Measurements from ENCODE around the gene CNIH4. TPM values are rescaled to one million over a fixed set of nuclear protein-coding genes. Genes with fewer than 3 reads are reported as not detected.
"Not testable (repeated sequence)": the region's sequence is repeated elsewhere in the genome, so short reads cannot be mapped to it uniquely, and the experiment has no call there.

The CNIH4 gene
- total RNA-seq, 2 donors from 2014 or later: 36.3 to 53.5 TPM

DNA sequence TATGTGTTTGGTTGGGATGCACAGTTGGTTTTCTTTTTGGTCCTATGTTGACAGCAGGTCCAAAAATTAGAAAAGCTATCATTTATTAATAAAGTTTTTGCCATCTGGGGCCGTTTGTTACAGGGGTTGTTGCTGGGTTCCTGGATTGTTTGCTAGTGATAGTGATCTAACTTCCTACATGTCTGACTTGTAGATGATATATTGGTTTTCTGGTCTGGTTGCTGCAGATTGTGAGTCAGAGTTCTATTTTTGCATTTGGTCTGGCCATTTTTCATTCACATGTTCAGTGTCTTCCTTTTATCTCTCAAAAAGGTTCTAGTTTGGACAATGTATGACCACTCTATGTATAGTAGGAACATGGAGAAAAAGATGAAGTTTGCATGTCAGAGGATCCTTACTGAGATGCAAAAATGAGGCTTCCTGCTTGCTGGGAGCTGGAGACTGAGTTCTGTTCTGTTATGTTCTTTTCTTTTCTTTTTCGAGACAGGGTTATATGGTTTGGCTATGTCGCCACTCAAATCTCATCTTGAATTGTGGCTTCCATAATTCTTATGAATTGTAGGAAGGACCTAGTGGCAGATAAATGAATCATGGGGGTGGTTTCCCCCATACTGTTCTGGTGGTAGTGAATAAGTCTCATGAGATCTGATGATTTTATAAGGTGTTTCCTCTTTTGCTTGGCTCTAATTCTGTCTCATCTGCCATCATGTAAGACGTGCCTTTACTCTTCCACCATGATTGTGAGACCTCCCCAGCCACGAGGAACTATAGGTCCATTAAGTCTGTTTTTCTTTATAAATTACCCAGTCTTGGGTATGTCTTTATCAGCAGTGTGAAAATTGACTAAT, 22.5 kb upstream of the CNIH4 start:
- Mint-ChIP-seq H3K4me3 (peak overlapping the region; percentile 26), H3K36me3 (no peaks in the 10 kb centered on the region), H3K4me1 (ENCODE audit: low read depth in 2 of 2) (peaks cover 22 to 28% of the 10 kb centered on the region in 2 donors), H3K27ac (peak overlapping the region; percentile 49 to 53), H3K9me3 (no peaks in the 10 kb centered on the region), H3K27me3 (peaks cover 0 to 5% of the 10 kb centered on the region in 2 donors)
- no peak for ATAC-seq
- no peak for DNase-seq (ENCODE audit: low spot score)

DNA sequence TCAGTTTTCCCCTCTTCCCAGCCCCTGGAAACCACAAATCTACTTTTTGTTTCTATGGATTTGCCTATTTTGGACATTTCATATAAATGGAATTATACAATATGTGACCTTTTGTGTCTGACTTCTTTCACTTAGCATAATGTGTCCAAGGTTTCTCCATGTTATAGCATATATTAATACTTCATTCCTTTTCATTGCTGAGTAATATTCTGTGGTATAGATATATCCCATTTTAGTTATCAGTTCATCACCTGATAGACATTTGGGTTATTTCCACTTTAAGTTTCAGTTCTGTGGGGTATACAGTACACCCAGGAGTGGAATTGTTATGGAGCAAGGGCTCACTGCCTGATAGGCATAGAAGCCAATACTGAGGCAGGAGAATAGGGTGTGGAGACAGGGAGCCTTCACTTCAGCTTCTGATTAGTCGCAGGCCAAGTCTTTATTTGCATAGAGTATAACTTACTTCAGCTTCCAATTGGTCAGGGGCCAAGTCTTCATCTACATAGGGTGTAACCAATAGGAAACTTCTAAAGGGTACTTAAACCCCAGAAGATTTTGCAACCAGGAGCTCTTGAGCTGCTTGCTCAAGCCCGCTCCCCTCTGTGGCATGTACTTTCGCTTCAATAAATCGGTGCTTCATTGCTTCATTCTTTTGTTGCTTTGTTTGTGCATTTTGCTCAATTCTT, 18.4 kb upstream of the CNIH4 start:
- ATAC-seq (peak in 1 of 2 donors; percentile 36), DNase-seq (ENCODE audit: low spot score) (no peak)
- Mint-ChIP-seq H3K9me3 (peaks cover 5% of the 10 kb centered on the region), H3K27me3 (peaks cover 0 to 13% of the 10 kb centered on the region in 2 donors), H3K4me1 (ENCODE audit: low read depth in 2 of 2) (peaks cover 10 to 17% of the 10 kb centered on the region in 2 donors), H3K27ac (no peak overlapping the region), H3K36me3 (peaks cover 9% of the 10 kb centered on the region), H3K4me3 (no peak overlapping the region)

DNA sequence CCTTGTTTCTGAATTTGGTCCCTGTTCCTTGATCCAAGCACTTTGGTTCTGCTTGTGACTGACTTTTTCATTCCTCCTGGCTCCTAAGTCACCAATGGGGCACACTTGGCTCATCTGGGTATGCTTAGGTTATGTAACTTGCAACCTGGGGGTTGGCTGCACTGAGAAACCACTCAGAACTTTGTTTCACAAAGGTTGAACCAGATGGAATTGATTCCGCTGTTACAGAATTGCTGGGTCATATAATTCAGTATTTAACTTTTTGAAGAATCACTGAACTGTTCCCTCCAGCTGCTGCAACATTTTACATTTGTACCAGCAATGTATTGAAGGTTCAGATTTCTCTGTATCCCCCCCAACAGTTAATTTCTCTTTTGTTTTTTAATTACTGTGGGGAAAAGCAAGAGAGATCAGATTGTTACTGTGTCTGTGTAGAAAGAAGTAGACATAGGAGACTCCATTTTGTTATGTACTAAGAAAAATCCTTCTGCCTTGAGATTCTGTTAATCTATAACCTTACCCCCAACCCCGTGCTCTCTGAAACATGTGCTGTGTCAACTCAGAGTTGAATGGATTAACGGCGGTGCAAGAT, 17.1 kb upstream of the CNIH4 start:
- DNase-seq (ENCODE audit: low spot score) (no peak), ATAC-seq (no peak)
- peaks cover 16% of the 10 kb centered on the region for H3K36me3 Mint-ChIP-seq
- peaks cover 5 to 6% of the 10 kb centered on the region in 2 donors for H3K4me1 Mint-ChIP-seq (ENCODE audit: low read depth in 2 of 2)
- H3K9me3 Mint-ChIP-seq: peaks cover 5% of the 10 kb centered on the region
- no peak overlapping the region for H3K4me3 Mint-ChIP-seq
- peaks cover 0 to 13% of the 10 kb centered on the region in 2 donors for H3K27me3 Mint-ChIP-seq
- H3K27ac Mint-ChIP-seq: no peak overlapping the region

DNA sequence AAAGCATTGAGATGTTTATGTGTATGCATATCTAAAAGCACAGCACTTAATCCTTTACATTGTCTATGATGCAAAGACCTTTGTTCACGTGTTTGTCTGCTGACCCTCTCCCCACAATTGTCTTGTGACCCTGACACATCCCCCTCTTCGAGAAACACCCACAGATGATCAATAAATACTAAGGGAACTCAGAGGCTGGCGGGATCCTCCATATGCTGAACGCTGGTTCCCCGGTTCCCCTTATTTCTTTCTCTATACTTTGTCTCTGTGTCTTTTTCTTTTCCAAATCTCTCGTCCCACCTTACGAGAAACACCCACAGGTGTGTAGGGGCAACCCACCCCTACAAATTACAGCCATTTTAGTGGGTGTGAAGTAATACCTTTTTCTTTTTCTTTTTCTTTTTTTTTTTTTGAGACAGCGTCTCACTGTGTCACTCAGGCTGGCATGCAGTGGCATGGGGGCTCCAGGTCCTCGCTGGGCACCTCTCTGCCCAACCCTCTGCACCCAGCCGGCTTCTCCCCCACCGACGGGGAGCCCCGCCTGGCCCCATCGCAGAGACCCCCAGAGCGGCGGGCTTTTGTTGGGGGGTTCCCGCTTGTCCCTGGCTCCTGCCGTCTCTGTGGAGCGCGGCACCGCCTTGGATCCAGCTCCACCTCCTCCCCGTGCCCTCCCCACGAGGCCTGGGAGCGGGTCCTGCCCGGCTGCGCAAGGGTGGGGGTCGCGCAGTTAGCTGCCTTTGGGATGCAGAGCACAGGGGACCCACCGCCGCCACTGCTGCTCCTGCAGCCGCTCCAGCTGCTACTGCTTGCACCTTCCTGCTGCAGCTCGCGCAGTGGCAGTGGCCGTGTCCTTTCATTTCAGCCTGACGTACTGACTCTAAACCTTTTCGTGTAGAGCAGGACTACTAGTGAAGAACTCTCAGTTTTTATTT, 16.0 kb upstream of the CNIH4 start:
- H3K4me1 Mint-ChIP-seq (ENCODE audit: low read depth in 2 of 2); H3K9me3 Mint-ChIP-seq; DNase-seq (ENCODE audit: low spot score); H3K27ac Mint-ChIP-seq: not testable (repeated sequence)
- peak; percentile 64 to 76 for ATAC-seq
- peaks cover 16% of the 10 kb centered on the region for H3K36me3 Mint-ChIP-seq
- H3K27me3 Mint-ChIP-seq: peaks cover 0 to 13% of the 10 kb centered on the region in 2 donors
- peak overlapping the region; percentile 46 for H3K4me3 Mint-ChIP-seq

DNA sequence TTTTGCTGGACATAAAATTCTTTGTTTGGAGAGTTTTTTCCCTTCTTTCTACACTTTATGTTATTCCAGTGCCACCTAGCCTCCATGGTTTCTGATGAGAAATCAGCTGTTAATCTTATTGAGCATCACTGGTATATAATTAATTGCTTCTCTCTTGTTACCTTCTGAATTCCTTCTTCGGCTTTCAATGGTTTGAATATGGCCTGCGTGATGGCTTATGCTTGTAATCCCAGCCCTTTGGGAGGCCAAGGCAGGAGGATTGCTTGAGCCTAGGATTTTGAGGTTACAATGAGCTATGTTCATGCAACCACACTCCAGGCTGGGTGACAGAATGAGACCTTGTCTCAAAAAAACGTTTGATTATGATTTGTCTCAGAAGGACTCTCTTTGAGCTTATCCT, 13.0 kb upstream of the CNIH4 start:
- Mint-ChIP-seq H3K36me3 (peaks cover 19% of the 10 kb centered on the region), H3K27ac (no peak overlapping the region), H3K27me3 (peaks cover 0 to 14% of the 10 kb centered on the region in 2 donors), H3K4me3 (no peak overlapping the region), H3K9me3 (peaks cover 5% of the 10 kb centered on the region), H3K4me1 (ENCODE audit: low read depth in 2 of 2) (peaks cover 3 to 6% of the 10 kb centered on the region in 2 donors)
- no peak for ATAC-seq
- no peak for DNase-seq (ENCODE audit: low spot score)

DNA sequence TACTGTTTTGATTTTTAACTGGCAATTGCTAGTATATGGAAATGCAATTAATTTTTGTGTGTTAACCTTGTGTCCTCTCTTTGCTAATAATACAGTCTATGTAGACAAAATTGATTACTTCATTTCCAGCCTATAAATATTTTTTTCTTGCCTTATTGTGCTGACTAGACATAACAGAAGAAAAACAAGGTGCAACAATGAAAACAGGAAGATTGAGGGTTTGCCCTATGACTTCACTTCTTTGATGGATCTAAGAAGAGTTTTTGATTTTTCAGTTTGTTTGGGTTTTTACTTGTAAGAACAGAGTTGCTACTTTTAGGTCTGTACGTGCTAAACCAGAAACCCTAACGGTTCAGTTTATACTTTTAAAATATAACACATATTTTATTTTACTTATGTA, 8.5 kb upstream of the CNIH4 start:
- DNase-seq (ENCODE audit: low spot score) (no peak), ATAC-seq (no peak)
- Mint-ChIP-seq H3K27me3 (peaks cover 0 to 4% of the 10 kb centered on the region in 2 donors), H3K4me1 (ENCODE audit: low read depth in 2 of 2) (no peaks in the 10 kb centered on the region), H3K36me3 (peaks cover 12% of the 10 kb centered on the region), H3K4me3 (no peak overlapping the region), H3K9me3 (no peaks in the 10 kb centered on the region), H3K27ac (no peak overlapping the region)

DNA sequence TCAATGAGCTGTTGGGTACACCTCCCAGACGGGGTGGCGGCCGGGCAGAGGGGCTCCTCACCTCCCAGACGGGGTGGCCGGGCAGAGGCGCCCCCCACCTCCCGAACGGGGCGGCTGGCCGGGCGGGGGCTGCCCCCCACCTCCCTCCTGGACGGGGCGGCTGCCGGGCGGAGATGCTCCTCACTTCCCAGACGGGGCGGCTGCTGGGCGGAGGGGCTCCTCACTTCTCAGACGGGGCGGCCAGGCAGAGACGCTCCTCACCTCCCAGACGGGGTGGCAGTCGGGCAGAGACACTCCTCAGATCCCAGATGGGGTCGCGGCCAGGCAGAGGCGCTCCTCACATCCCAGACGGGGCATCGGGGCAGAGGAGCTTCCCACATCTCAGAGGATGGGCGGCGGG, 7.0 kb upstream of the CNIH4 start:
- H3K27ac Mint-ChIP-seq; H3K36me3 Mint-ChIP-seq; H3K4me3 Mint-ChIP-seq; H3K9me3 Mint-ChIP-seq; H3K27me3 Mint-ChIP-seq; DNase-seq (ENCODE audit: low spot score); ATAC-seq; H3K4me1 Mint-ChIP-seq (ENCODE audit: low read depth in 2 of 2): not testable (repeated sequence)

DNA sequence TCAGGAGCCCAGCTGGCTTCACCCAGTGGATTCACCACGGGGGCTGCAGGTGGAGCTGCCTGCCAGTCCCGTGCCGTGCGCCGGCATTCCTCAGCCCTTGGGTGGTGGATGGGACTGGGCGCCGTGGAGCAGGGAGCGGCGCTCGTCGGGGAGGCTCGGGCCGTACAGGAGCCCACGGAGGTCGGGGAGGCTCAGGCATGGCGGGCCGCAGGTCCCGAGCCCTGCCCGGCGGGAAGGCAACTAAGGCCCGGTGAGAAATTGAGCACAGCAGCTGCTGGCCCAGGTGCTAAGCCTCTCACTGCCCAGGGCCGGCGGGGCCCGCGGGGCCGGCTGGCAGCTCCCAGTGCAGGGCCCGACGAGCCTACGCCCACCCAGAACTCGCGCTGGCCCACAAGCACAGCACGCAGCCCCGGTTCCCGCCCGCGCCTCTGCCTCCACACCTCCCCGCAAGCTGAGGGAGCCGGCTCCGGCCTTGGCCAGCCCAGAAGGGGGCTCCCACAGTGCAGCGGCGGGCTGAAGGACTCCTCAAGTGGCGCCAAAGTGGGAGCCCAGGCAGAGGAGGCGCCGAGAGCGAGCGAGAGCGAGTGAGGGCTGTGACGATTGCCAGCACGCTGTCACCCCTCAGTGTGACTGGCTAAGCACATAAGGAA, 4.1 kb upstream of the CNIH4 start:
- DNase-seq (ENCODE audit: low spot score); ATAC-seq: not testable (repeated sequence)
- peaks cover 15 to 19% of the 10 kb centered on the region in 2 donors for H3K4me1 Mint-ChIP-seq (ENCODE audit: low read depth in 2 of 2)

DNA sequence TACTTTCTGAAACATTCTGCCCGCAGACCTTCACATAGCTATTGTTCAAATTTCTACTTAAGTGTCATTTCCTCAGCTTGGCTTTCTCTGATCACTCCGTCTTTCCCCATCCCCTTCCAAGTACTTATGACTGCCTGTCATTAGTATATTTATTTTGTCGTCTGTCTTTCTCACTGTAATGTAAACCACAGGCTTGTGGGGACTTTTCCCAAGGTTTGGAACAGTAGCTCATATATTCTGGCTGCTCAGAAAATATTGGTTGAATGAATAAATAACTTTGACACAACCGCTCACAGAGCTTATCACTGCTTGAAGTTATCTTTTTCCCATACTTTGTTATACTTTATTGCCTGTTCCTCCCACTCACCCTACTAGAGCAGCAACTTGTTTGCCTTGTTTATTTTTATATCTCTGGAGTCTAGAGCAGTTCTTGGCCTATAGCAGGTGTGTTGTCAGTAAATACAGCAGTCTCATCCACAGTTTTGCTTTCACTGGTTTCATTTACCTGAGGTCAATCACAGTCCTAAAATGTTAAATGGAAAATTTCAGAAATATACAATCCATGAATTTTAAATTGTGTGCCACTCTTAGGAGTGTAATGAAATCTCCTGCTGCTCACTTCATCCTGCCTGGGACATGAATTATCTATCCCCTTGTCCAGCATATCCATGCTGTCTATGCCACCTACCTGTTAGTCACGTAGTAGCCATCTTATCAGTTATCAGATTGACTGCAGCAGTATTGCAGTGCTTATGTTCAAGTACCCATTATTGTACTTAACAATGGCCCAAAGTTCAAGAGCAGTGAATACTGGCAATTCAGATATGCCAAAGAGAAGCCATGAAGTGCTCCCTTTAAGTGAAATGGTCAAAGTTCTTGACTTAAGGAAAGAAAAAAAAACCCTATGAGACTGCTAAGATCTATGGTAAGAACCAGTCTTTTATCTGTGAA, 2.4 kb upstream of the CNIH4 start:
- H3K27ac Mint-ChIP-seq: peak overlapping the region; percentile 5 to 40
- no peaks in the 10 kb centered on the region for H3K27me3 Mint-ChIP-seq
- DNase-seq (ENCODE audit: low spot score): no peak

More for the DNA sequence above, 4.1 kb upstream of the CNIH4 start:
- H3K27ac Mint-ChIP-seq, H3K4me3 Mint-ChIP-seq, H3K9me3 Mint-ChIP-seq, H3K27me3 Mint-ChIP-seq, H3K36me3 Mint-ChIP-seq: not testable (repeated sequence)

DNA sequence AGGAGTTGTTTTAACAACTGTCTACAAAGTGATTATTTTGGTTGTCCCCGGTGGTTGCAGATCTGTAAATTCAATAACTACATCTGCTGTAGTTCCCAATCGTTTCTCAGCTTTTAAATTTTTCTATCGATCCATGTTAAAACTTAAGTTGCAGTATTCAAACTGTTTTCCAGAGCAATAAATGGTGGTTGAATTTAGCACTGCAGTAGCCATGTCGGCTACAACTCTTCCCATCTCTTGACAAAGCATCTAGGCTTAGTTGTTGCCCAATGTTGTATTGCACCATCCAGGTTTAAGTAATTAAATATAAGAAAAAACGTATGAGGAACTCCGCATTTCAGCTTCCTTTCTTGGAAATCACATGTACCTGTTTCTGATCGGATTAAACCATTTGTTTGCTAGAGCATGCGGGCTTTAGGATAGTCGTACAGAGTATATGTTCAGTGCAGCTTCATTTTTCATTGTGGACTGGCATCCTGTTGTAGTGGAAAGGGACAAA, 996 bp downstream of the CNIH4 start:
- H3K4me1 Mint-ChIP-seq (ENCODE audit: low read depth in 2 of 2): peaks cover 36 to 45% of the 10 kb centered on the region in 2 donors
- H3K36me3 Mint-ChIP-seq: peaks cover 12% of the 10 kb centered on the region
- DNase-seq (ENCODE audit: low spot score): no peak
- no peak for ATAC-seq
- no peaks in the 10 kb centered on the region for H3K27me3 Mint-ChIP-seq
- H3K9me3 Mint-ChIP-seq: no peaks in the 10 kb centered on the region
- H3K27ac Mint-ChIP-seq: peak overlapping the region; percentile 87 to 96
- peak overlapping the region; percentile 99 for H3K4me3 Mint-ChIP-seq

More for the DNA sequence above, 2.4 kb upstream of the CNIH4 start:
- Mint-ChIP-seq H3K4me1 (ENCODE audit: low read depth in 2 of 2) (peaks cover 31 to 36% of the 10 kb centered on the region in 2 donors), H3K4me3 (peak overlapping the region; percentile 1), H3K36me3 (peaks cover 6% of the 10 kb centered on the region), H3K9me3 (no peaks in the 10 kb centered on the region)
- ATAC-seq: no peak

DNA sequence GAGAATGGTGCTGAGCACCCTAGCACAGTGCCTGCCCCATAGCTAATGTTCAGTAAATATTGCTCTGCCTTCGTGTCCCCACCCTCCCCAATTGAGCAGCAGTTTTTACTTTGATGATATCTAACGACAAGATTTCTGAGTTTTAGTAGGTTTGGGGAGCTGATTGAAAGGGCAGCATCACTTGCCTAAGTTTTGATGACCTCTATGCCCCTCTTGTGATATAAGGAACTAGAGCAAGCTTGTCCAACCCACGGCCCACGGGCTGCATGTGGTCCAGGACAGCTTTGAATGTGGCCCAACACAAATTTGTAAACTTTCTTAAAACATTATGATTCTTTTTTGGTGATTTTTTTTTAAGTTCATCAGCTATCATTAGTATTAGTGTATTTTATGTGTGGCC, 1.6 kb downstream of the CNIH4 start:
- Mint-ChIP-seq H3K4me3 (peak overlapping the region; percentile 99), H3K27me3 (no peaks in the 10 kb centered on the region), H3K27ac (peak overlapping the region; percentile 87 to 96), H3K9me3 (no peaks in the 10 kb centered on the region), H3K4me1 (ENCODE audit: low read depth in 2 of 2) (peaks cover 36 to 50% of the 10 kb centered on the region in 2 donors), H3K36me3 (peaks cover 12% of the 10 kb centered on the region)
- no peak for ATAC-seq
- no peak for DNase-seq (ENCODE audit: low spot score)

DNA sequence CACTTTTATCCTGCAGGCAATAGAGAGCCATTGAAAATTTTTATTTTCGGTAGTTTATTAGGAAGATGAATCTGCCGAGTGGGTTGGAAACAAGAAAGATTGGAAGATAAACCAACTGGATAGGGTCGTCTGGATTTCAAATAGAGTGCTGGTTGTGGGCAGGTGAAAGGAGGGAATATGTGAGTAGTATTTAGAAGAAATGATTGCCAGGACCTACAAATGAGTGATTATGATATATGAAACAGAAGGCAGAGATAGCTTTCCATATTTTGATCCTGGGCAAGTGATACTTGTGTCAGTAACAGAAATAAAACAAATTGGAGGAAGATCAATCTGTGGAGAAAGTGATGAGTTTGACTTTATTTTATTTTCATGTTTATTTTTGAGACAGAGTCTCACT, 2.5 kb downstream of the CNIH4 start:
- no peaks in the 10 kb centered on the region for H3K9me3 Mint-ChIP-seq
- DNase-seq (ENCODE audit: low spot score) (no peak), ATAC-seq (no peak)
- peak overlapping the region; percentile 87 to 96 for H3K27ac Mint-ChIP-seq
- no peaks in the 10 kb centered on the region for H3K27me3 Mint-ChIP-seq
- peak overlapping the region; percentile 99 for H3K4me3 Mint-ChIP-seq
- peaks cover 20% of the 10 kb centered on the region for H3K36me3 Mint-ChIP-seq
- peaks cover 37 to 48% of the 10 kb centered on the region in 2 donors for H3K4me1 Mint-ChIP-seq (ENCODE audit: low read depth in 2 of 2)

Measured in natural killer cell treated with Interleukin-12 subunit alpha and Interleukin-12 subunit beta and Interleukin-15 and Interleukin-18, amount 100 ng/mL, for 72 hours (primary cell).